Stimulated activated CD8-positive, alpha-beta memory T cell treated with anti-CD3 and anti-CD28 coated beads, Interleukin-4, amount 100 ng/mL, for 1 hour (primary cell): ENCODE data around the gene DLG2.

Source experiments
- DNase-seq, 2 donors: peaks; one replicate each; pipeline ENCODE4 v3.0.0-alpha.2; 2020; ENCODE audit warnings: low read depth in 2 of 2, low spot score in 1 of 2

Gene DLG2

GRCh38 chr11:83572581-83573496 is 2054.3 kb downstream of the DLG2 start:
- DNase-seq: no peak

- no peak for DNase-seq
Observed at GRCh38 chr11:83571302-83571701, 2055.8 kb downstream of the DLG2 start.

GRCh38 chr11:83569134-83569805 is 2057.9 kb downstream of the DLG2 start:
- no peak for DNase-seq

GRCh38 chr11:83568516-83568915 is 2058.6 kb downstream of the DLG2 start:
- no peak for DNase-seq

GRCh38 chr11:83566950-83567349 is 2060.2 kb downstream of the DLG2 start:
- no peak for DNase-seq

- no peak for DNase-seq
Observed at GRCh38 chr11:83564870-83565269, 2062.3 kb downstream of the DLG2 start.

- DNase-seq: no peak
Observed at GRCh38 chr11:83558281-83558680, 2068.9 kb downstream of the DLG2 start.

GRCh38 chr11:83557653-83558052 is 2069.5 kb downstream of the DLG2 start:
- no peak for DNase-seq

- DNase-seq: no peak
Observed at GRCh38 chr11:83554876-83555275, 2072.3 kb downstream of the DLG2 start.

GRCh38 chr11:83549984-83550667 is 2077.0 kb downstream of the DLG2 start:
- no peak for DNase-seq

- no peak for DNase-seq
Observed at GRCh38 chr11:83546368-83546767, 2080.8 kb downstream of the DLG2 start.

GRCh38 chr11:83545494-83546260 is 2081.5 kb downstream of the DLG2 start:
- no peak for DNase-seq

GRCh38 chr11:83544846-83545245 is 2082.3 kb downstream of the DLG2 start:
- no peak for DNase-seq

- DNase-seq: no peak
Observed at GRCh38 chr11:83543706-83544439, 2083.3 kb downstream of the DLG2 start.

- DNase-seq: no peak
Observed at GRCh38 chr11:83542861-83543260, 2084.3 kb downstream of the DLG2 start.

GRCh38 chr11:83540728-83541127 is 2086.4 kb downstream of the DLG2 start:
- DNase-seq: no peak

GRCh38 chr11:83540112-83540675 is 2086.9 kb downstream of the DLG2 start:
- DNase-seq: no peak

- DNase-seq: no peak
Observed at GRCh38 chr11:83538286-83538685, 2088.9 kb downstream of the DLG2 start.

- DNase-seq: no peak
Observed at GRCh38 chr11:83537131-83537610, 2090.0 kb downstream of the DLG2 start.

GRCh38 chr11:83533166-83533565 is 2094.0 kb downstream of the DLG2 start:
- DNase-seq: no peak
